HG02973 (cell line): ENCODE data around the gene HBM.
"Not testable (repeated sequence)": the region's sequence is repeated elsewhere in the genome, so short reads cannot be mapped to it uniquely, and the experiment has no call there.

Experiments used
- ATAC-seq: cut with Tn5 transposase; IDR thresholded peaks from one replicate; pipeline ENCODE4 v1.9.1; 2021; ENCODE audit warnings: moderate library complexity; ENCODE audit not compliant: unreplicated experiment

Gene HBM

GRCh38 chr16:167122-167690 lies 1.4 kb downstream of the HBM start:
- ATAC-seq, result no peak

DNA sequence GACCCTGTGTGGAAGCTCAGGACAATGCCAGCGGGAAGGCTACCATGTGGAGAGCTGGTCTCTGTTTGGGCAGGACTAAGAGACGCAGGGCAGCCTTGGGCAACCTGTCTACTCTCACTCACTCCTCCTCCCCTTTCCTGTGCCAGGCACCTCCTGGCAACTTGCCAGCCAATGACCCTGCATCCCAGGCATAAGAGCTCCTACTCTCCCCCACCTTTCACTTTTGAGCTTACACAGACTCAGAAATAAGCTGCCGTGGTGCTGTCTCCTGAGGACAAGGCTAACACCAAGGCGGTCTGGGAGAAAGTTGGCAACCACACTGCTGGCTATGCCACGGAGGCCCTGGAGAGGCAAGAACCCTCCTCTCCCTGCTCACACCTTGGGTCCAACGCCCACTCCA lies 2.6 kb downstream of the HBM start:
- no peak for ATAC-seq

GRCh38 chr16:169014-169413 lies 3.2 kb downstream of the HBM start:
- ATAC-seq, result no peak

- ATAC-seq, result not testable (repeated sequence)
These were observed 4.3 kb downstream of the HBM start for GRCh38 chr16:170088-170507.

- ATAC-seq, result no peak
These were observed 5.0 kb downstream of the HBM start for GRCh38 chr16:170788-171187.

DNA sequence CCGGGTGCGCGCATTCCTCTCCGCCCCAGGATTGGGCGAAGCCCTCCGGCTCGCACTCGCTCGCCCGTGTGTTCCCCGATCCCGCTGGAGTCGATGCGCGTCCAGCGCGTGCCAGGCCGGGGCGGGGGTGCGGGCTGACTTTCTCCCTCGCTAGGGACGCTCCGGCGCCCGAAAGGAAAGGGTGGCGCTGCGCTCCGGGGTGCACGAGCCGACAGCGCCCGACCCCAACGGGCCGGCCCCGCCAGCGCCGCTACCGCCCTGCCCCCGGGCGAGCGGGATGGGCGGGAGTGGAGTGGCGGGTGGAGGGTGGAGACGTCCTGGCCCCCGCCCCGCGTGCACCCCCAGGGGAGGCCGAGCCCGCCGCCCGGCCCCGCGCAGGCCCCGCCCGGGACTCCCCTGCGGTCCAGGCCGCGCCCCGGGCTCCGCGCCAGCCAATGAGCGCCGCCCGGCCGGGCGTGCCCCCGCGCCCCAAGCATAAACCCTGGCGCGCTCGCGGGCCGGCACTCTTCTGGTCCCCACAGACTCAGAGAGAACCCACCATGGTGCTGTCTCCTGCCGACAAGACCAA lies 6.7 kb downstream of the HBM start, which contains the start of gene HBA2:
HBA2 (plus strand) TSS at position 503 of the 568 bp plus-strand sequence; CDS start at position 540, 37 bp downstream.
- not testable (repeated sequence) for ATAC-seq

- ATAC-seq, result not testable (repeated sequence)
These were observed 7.6 kb downstream of the HBM start for GRCh38 chr16:173211-173854.

- not testable (repeated sequence) for ATAC-seq
These were observed 8.4 kb downstream of the HBM start for GRCh38 chr16:173928-174769.

DNA sequence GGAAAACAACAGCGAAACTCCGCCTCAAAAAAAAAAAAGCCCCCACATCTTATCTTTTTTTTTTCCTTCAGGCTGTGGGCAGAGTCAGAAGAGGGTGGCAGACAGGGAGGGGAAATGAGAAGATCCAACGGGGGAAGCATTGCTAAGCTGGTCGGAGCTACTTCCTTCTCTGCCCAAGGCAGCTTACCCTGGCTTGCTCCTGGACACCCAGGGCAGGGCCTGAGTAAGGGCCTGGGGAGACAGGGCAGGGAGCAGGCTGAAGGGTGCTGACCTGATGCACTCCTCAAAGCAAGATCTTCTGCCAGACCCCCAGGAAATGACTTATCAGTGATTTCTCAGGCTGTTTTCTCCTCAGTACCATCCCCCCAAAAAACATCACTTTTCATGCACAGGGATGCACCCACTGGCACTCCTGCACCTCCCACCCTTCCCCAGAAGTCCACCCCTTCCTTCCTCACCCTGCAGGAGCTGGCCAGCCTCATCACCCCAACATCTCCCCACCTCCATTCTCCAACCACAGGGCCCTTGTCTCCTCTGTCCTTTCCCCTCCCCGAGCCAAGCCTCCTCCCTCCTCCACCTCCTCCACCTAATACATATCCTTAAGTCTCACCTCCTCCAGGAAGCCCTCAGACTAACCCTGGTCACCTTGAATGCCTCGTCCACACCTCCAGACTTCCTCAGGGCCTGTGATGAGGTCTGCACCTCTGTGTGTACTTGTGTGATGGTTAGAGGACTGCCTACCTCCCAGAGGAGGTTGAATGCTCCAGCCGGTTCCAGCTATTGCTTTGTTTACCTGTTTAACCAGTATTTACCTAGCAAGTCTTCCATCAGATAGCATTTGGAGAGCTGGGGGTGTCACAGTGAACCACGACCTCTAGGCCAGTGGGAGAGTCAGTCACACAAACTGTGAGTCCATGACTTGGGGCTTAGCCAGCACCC lies 9.5 kb downstream of the HBM start:
- no peak for ATAC-seq

DNA sequence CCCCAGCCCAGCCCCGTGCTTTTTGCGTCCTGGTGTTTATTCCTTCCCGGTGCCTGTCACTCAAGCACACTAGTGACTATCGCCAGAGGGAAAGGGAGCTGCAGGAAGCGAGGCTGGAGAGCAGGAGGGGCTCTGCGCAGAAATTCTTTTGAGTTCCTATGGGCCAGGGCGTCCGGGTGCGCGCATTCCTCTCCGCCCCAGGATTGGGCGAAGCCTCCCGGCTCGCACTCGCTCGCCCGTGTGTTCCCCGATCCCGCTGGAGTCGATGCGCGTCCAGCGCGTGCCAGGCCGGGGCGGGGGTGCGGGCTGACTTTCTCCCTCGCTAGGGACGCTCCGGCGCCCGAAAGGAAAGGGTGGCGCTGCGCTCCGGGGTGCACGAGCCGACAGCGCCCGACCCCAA lies 10.2 kb downstream of the HBM start:
- ATAC-seq, result not testable (repeated sequence)

DNA sequence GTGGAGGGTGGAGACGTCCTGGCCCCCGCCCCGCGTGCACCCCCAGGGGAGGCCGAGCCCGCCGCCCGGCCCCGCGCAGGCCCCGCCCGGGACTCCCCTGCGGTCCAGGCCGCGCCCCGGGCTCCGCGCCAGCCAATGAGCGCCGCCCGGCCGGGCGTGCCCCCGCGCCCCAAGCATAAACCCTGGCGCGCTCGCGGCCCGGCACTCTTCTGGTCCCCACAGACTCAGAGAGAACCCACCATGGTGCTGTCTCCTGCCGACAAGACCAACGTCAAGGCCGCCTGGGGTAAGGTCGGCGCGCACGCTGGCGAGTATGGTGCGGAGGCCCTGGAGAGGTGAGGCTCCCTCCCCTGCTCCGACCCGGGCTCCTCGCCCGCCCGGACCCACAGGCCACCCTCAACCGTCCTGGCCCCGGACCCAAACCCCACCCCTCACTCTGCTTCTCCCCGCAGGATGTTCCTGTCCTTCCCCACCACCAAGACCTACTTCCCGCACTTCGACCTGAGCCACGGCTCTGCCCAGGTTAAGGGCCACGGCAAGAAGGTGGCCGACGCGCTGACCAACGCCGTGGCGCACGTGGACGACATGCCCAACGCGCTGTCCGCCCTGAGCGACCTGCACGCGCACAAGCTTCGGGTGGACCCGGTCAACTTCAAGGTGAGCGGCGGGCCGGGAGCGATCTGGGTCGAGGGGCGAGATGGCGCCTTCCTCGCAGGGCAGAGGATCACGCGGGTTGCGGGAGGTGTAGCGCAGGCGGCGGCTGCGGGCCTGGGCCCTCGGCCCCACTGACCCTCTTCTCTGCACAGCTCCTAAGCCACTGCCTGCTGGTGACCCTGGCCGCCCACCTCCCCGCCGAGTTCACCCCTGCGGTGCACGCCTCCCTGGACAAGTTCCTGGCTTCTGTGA lies 11.0 kb downstream of the HBM start, which contains the start of gene HBA1:
HBA1 (plus strand) TSS at position 204 of the 906 bp plus-strand sequence; CDS start at position 241, 37 bp downstream.
- ATAC-seq, result not testable (repeated sequence)

DNA sequence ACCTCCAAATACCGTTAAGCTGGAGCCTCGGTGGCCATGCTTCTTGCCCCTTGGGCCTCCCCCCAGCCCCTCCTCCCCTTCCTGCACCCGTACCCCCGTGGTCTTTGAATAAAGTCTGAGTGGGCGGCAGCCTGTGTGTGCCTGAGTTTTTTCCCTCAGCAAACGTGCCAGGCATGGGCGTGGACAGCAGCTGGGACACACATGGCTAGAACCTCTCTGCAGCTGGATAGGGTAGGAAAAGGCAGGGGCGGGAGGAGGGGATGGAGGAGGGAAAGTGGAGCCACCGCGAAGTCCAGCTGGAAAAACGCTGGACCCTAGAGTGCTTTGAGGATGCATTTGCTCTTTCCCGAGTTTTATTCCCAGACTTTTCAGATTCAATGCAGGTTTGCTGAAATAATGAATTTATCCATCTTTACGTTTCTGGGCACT lies 11.6 kb downstream of the HBM start:
- no peak for ATAC-seq

- no peak for ATAC-seq
These were observed 12.3 kb downstream of the HBM start for GRCh38 chr16:177981-178667.

DNA sequence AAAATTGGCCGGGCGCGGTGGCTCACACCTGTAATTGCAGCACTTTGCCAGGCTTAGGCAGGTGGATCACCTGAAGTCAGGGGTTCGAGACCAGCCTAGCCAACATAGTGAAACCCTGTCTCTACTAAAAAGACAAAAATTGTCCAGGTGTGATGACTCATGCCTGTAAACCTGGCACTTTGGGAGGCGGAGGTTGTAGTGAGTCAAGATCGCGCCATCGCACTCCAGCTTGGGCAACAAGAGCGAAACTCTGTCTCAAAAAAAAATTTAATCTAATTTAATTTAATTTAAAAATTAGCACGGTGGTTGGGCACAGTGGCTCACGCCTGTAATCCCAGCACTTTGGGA lies 12.9 kb downstream of the HBM start:
- no peak for ATAC-seq

- ATAC-seq, result no peak
These were observed 13.7 kb downstream of the HBM start for GRCh38 chr16:179211-180092.

DNA sequence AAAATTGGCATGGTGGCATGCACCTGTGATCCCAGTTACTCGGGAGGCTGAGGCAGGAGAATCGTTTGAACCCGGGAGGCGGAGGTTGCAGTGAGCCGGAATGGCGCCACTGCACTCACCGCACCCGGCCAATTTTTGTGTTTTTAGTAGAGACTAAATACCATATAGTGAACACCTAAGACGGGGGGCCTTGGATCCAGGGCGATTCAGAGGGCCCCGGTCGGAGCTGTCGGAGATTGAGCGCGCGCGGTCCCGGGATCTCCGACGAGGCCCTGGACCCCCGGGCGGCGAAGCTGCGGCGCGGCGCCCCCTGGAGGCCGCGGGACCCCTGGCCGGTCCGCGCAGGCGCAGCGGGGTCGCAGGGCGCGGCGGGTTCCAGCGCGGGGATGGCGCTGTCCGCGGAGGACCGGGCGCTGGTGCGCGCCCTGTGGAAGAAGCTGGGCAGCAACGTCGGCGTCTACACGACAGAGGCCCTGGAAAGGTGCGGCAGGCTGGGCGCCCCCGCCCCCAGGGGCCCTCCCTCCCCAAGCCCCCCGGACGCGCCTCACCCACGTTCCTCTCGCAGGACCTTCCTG lies 14.4 kb downstream of the HBM start, which contains the start of gene HBQ1:
HBQ1 (plus strand) TSS at position 359 of the 575 bp plus-strand sequence; CDS start at position 387, 28 bp downstream.
- no peak for ATAC-seq
